HEK293 (cell line): ENCODE data around the gene ZMYND15.

ENCODE experiments used
- CTCF ChIA-PET: fragments of 350-600 bp; formaldehyde crosslinking; extraction: SDS; loops from one replicate; lab custom pipeline; 2021; ENCODE audit warnings: antibody characterized with exemption; lab: Yijun Ruan, JAX
- POLR2A ChIA-PET: fragments of 300-600 bp; formaldehyde crosslinking; extraction: SDS; loops from one replicate; lab custom pipeline; 2020; ENCODE audit warnings: antibody characterized with exemption, inconsistent platforms; lab: Yijun Ruan, JAX
- H3K27ac ChIP-seq: fragments of 200-500 bp; sonication (Bioruptor generic); 2 replicates; pipeline ENCODE4 v1.5.1; 2014; ENCODE audit warnings: low read depth, low read length, control low read depth, inconsistent platforms; ENCODE audit errors: extremely low read depth
- H3K36me3 ChIP-seq, 2 experiments: fragments of 200-500 bp in 1 of 2; sonication (Bioruptor generic) in 1 of 2; 1 replicate in 1 of 2; 2 replicates in 1 of 2; pipeline ENCODE4 v1.5.1; 2014 to 2017; ENCODE audit warnings: inconsistent platforms in 2 of 2, low read length in 2 of 2; ENCODE audit not compliant: control insufficient read depth in 2 of 2, insufficient read depth in 1 of 2
- H3K4me1 ChIP-seq: fragments of 200-500 bp; sonication (Bioruptor generic); 2 replicates; pipeline ENCODE4 v1.5.1; 2014; ENCODE audit warnings: mild to moderate bottlenecking, low read length, inconsistent platforms; ENCODE audit not compliant: control insufficient read depth, insufficient read depth
- H3K4me3 ChIP-seq: 2 replicates; pipeline ENCODE4 v1.5.1; 2011; ENCODE audit warnings: low read depth, mild to moderate bottlenecking, control low read depth, low read length, moderate library complexity
- H3K9me3 ChIP-seq: fragments of 200-500 bp; sonication (Bioruptor generic); 2 replicates; pipeline ENCODE4 v1.5.1; 2014; ENCODE audit warnings: low read depth, low read length, inconsistent platforms; ENCODE audit not compliant: control insufficient read depth, insufficient read depth
- IKZF3 ChIP-seq: fragments of 450-650 bp; IDR thresholded peaks from 2 replicates; pipeline ENCODE4 v1.5.0; 2018; ENCODE audit warnings: missing biosample characterization, mild to moderate bottlenecking, missing genetic modification characterization, moderate library complexity
- OVOL3 ChIP-seq: fragments of 450-650 bp; formaldehyde crosslinking; IDR thresholded peaks from 2 replicates; pipeline ENCODE4 v1.5.1; 2016; ENCODE audit warnings: missing biosample characterization, missing genetic modification characterization
- ZEB2 ChIP-seq: fragments of 450-650 bp; formaldehyde crosslinking; IDR thresholded peaks from 2 replicates; pipeline ENCODE4 v1.5.1; 2016; ENCODE audit warnings: missing biosample characterization, missing genetic modification characterization
- ZFP69B ChIP-seq: fragments of 450-650 bp; formaldehyde crosslinking; IDR thresholded peaks from 2 replicates; pipeline ENCODE4 v1.5.1; 2016; ENCODE audit warnings: missing biosample characterization, missing genetic modification characterization
- ZNF16 ChIP-seq: fragments of 450-650 bp; formaldehyde crosslinking; IDR thresholded peaks from 2 replicates; pipeline ENCODE4 v1.5.1; 2016; ENCODE audit warnings: low read depth, missing biosample characterization, missing genetic modification characterization
- ZNF26 ChIP-seq: fragments of 450-650 bp; formaldehyde crosslinking; IDR thresholded peaks from 2 replicates; pipeline ENCODE4 v1.5.1; 2016; ENCODE audit warnings: missing biosample characterization, missing genetic modification characterization
- ZNF302 ChIP-seq: fragments of 450-650 bp; formaldehyde crosslinking; IDR thresholded peaks from 2 replicates; pipeline ENCODE4 v1.5.1; 2016; ENCODE audit warnings: missing biosample characterization, missing genetic modification characterization, low read depth
- ZNF354C ChIP-seq: fragments of 450-650 bp; formaldehyde crosslinking; IDR thresholded peaks from 2 replicates; pipeline ENCODE4 v1.5.1; 2016; ENCODE audit warnings: missing biosample characterization, missing genetic modification characterization, low read depth, borderline replicate concordance
- ZNF513 ChIP-seq: fragments of 450-650 bp; IDR thresholded peaks from 2 replicates; pipeline ENCODE4 v1.5.1; 2018; ENCODE audit warnings: missing biosample characterization, missing genetic modification characterization
- TF ChIP-seq, protein P1 (sequence below): fragments of 450-650 bp; IDR thresholded peaks from 2 replicates; pipeline ENCODE4 v1.5.1; 2018; ENCODE audit warnings: missing biosample characterization, mild to moderate bottlenecking, missing genetic modification characterization
- TF ChIP-seq, protein P2 (sequence below): fragments of 450-650 bp; formaldehyde crosslinking; IDR thresholded peaks from 2 replicates; pipeline ENCODE4 v1.5.1; 2017; ENCODE audit warnings: missing biosample characterization, missing genetic modification characterization
- TF ChIP-seq, protein P3 (sequence below): fragments of 450-650 bp; formaldehyde crosslinking; IDR thresholded peaks from 2 replicates; pipeline ENCODE4 v1.5.1; 2016; ENCODE audit warnings: missing biosample characterization, missing genetic modification characterization

ZMYND15 gene

DNA sequence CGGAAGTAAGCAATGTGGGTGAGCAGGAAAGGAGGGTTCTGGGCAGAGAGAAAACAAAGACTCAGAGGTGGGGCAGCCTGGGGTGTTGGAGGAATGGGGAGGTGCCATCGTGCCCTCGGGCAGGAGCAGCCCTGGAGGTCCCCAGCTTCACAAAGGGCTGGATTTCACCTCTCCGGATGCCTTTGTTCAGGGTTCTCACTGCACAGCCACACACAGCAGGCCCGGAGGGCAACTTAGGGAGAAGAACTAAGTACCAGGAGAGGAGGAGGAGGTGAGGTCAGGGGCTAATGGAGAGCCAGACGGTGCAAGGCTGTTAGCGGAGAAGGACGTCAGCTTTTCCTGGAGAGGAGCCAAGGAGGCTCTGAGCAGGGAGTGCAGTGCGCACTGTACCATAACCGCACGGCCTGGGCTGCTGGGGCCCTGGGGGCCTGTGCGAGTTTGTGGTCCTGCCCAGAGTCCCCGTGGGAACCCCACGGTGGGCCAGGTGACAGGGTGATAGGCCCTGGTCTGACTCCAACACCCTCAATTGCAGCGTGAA lies 19.9 kb upstream of the ZMYND15 start (continued):
- TF ChIP-seq, protein P1, sequence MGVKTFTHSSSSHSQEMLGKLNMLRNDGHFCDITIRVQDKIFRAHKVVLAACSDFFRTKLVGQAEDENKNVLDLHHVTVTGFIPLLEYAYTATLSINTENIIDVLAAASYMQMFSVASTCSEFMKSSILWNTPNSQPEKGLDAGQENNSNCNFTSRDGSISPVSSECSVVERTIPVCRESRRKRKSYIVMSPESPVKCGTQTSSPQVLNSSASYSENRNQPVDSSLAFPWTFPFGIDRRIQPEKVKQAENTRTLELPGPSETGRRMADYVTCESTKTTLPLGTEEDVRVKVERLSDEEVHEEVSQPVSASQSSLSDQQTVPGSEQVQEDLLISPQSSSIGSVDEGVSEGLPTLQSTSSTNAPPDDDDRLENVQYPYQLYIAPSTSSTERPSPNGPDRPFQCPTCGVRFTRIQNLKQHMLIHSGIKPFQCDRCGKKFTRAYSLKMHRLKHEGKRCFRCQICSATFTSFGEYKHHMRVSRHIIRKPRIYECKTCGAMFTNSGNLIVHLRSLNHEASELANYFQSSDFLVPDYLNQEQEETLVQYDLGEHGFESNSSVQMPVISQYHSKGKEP (tag by site-specific recombination), result no peak
- TF ChIP-seq ZNF302 (tag by site-specific recombination), result no peak
- peak; percentile 64; the same call in 1 of the 2 replicates for TF ChIP-seq ZNF513 (tag by site-specific recombination)
- TF ChIP-seq, protein P2, sequence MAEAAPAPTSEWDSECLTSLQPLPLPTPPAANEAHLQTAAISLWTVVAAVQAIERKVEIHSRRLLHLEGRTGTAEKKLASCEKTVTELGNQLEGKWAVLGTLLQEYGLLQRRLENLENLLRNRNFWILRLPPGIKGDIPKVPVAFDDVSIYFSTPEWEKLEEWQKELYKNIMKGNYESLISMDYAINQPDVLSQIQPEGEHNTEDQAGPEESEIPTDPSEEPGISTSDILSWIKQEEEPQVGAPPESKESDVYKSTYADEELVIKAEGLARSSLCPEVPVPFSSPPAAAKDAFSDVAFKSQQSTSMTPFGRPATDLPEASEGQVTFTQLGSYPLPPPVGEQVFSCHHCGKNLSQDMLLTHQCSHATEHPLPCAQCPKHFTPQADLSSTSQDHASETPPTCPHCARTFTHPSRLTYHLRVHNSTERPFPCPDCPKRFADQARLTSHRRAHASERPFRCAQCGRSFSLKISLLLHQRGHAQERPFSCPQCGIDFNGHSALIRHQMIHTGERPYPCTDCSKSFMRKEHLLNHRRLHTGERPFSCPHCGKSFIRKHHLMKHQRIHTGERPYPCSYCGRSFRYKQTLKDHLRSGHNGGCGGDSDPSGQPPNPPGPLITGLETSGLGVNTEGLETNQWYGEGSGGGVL, result peak; percentile 59
- 0 out of 2 replicates have a peak, but pooled peaks have one; percentile 18 for TF ChIP-seq ZNF16
- no peak for TF ChIP-seq ZNF354C (tag by site-specific recombination)
- TF ChIP-seq ZEB2 (tag by site-specific recombination), result peak; percentile 90
- no peak for TF ChIP-seq ZNF26 (tag by site-specific recombination)
- TF ChIP-seq, protein P3, sequence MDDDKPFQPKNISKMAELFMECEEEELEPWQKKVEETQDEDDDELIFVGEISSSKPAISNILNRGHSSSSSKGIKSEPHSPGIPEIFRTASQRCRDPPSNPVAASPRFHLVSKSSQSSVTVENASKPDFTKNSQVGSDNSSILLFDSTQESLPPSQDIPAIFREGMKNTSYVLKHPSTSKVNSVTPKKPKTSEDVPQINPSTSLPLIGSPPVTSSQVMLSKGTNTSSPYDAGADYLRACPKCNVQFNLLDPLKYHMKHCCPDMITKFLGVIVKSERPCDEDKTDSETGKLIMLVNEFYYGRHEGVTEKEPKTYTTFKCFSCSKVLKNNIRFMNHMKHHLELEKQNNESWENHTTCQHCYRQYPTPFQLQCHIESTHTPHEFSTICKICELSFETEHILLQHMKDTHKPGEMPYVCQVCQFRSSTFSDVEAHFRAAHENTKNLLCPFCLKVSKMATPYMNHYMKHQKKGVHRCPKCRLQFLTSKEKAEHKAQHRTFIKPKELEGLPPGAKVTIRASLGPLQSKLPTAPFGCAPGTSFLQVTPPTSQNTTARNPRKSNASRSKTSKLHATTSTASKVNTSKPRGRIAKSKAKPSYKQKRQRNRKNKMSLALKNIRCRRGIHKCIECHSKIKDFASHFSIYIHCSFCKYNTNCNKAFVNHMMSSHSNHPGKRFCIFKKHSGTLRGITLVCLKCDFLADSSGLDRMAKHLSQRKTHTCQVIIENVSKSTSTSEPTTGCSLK (tag by site-specific recombination), result no peak
- TF ChIP-seq ZFP69B, result no peak

DNA sequence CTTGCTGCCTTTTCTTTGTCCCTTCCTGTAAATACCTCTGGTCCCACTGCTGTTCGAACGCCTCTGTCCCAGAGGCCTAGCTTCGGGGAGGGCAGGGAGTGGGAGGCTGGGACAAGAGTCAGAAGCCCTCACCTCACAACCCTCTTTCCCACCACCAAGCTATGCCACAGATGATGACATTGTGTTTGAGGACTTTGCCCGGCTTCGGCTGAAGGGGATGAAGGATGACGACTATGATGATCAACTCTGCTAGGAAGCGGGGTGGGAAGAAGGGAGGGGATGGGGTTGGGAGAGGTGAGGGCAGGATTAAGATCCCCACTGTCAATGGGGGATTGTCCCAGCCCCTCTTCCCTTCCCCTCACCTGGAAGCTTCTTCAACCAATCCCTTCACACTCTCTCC lies 18.8 kb upstream of the ZMYND15 start:
- POLR2A ChIA-PET, result interaction anchor here (0.7 to 1.7 kb wide), 4 partner anchors 10 to 17 kb away, joined by 4 to 10 read pairs (median 5); partner anchors contain the start of genes MED11 and PELP1
- peak overlapping the region; percentile 63; the same call in 1 of the 2 replicates for H3K27ac ChIP-seq
- H3K9me3 ChIP-seq, result no peaks in the 10 kb centered on the region
- CTCF ChIA-PET, result interaction anchor here (0.8 to 2.5 kb wide), 3 partner anchors 11 to 182 kb away, joined by 3 to 16 read pairs (median 5); partner anchors contain the start of genes ARRB2, CHRNE and GLTPD2
- TF ChIP-seq, protein P2, result peak; percentile 81
- TF ChIP-seq IKZF3 (tag by site-specific recombination) (peak; percentile 27; the same call in 1 of the 2 replicates), OVOL3 (tag by site-specific recombination) (no peak)
- no peak overlapping the region for H3K4me3 ChIP-seq
- H3K4me1 ChIP-seq, result peaks cover 31% of the 10 kb centered on the region
- H3K36me3 ChIP-seq, result peaks cover 4 to 48% of the 10 kb centered on the region in 2 experiments; a peak in 2 of 3 replicates
